Measurements from ENCODE around the gene CCDC91. TPM values are rescaled to one million over a fixed set of nuclear protein-coding genes. Genes with fewer than 3 reads are reported as not detected.

Gene CCDC91, protein sequence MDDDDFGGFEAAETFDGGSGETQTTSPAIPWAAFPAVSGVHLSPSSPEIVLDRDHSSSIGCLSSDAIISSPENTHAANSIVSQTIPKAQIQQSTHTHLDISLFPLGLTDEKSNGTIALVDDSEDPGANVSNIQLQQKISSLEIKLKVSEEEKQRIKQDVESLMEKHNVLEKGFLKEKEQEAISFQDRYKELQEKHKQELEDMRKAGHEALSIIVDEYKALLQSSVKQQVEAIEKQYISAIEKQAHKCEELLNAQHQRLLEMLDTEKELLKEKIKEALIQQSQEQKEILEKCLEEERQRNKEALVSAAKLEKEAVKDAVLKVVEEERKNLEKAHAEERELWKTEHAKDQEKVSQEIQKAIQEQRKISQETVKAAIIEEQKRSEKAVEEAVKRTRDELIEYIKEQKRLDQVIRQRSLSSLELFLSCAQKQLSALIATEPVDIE
- total RNA-seq: 10 to 100 TPM; 27.2 to 41.3 TPM
- polyA plus RNA-seq: 10 to 100 TPM; 13.4 to 19.3 TPM
- long read RNA-seq, donor 1, partial matches to known transcripts: 0 of 2 reads
- long read RNA-seq, donor 1, other reads (novel, unspliced or antisense): 0 of 2 reads
- long read RNA-seq, donor 2, partial matches to known transcripts: 0 of 3 reads
- long read RNA-seq, donor 2, other reads (novel, unspliced or antisense): 0 of 3 reads
- long read RNA-seq, donor 3, partial matches to known transcripts: 0 of 5 reads
- long read RNA-seq, donor 3, other reads (novel, unspliced or antisense): 0 of 5 reads
- long read RNA-seq, donor 4, partial matches to known transcripts: 0 of 3 reads
- long read RNA-seq, donor 4, other reads (novel, unspliced or antisense): 0 of 3 reads
- long read RNA-seq, donor 5, partial matches to known transcripts: 0 of 9 reads
- long read RNA-seq, donor 5, other reads (novel, unspliced or antisense): 0 of 9 reads

DNA sequence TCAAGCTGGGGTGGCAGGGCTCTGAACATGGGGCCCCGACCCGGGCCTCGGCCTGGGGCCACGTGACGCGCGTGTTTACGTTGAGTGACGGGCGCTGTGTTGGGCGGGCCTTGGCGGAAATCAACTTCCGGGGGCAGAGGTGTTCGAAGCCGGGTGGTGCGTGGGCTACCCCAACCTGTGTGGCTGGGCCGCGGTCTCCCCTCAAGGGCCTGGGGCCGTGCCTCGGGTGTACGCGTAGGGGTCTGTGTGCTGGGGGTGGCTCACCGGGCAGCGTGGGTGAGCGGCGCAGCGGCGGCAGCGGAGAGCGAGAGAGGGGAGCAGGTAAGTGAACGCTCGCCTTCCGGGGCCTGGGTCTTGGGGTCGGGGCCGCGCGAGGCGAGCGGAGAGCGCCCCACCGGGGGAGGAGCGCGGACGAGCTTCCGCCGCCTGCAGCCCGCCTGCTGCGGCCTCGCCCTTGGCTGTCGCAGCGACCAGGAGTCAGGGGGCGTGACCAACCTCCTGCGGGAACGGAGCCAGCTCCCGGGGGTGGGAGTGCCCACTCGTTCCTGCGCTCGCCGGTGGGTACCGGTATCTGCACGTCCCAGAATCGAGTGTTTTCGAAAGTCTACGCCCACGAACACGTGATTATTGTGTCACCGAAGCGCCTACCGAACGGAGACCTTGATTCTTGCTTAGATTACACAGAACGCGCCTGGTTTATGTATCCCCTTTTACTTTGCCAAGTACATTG is at the start of gene CCDC91:
TSS of gene CCDC91 (plus strand) at position 136 of the 730 bp plus-strand sequence. CDS start 66,760 bp downstream, outside the sequence.
- peak within 1 kb of the TSS; percentile 97 to 98 for H3K27ac ChIP-seq (ENCODE audit: low read depth in 1 of 2, low read length in 1 of 2)
- H3K4me3 ChIP-seq: peak within 1 kb of the TSS; percentile 88
- TF ChIP-seq, protein P1, sequence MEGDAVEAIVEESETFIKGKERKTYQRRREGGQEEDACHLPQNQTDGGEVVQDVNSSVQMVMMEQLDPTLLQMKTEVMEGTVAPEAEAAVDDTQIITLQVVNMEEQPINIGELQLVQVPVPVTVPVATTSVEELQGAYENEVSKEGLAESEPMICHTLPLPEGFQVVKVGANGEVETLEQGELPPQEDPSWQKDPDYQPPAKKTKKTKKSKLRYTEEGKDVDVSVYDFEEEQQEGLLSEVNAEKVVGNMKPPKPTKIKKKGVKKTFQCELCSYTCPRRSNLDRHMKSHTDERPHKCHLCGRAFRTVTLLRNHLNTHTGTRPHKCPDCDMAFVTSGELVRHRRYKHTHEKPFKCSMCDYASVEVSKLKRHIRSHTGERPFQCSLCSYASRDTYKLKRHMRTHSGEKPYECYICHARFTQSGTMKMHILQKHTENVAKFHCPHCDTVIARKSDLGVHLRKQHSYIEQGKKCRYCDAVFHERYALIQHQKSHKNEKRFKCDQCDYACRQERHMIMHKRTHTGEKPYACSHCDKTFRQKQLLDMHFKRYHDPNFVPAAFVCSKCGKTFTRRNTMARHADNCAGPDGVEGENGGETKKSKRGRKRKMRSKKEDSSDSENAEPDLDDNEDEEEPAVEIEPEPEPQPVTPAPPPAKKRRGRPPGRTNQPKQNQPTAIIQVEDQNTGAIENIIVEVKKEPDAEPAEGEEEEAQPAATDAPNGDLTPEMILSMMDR (IDR thresholded peaks at IDR 0.05; ENCODE audit: control extremely low read depth, extremely low read depth): no peak
- peak within 1 kb of the TSS; percentile 74 to 98 for H3K9ac ChIP-seq (ENCODE audit: insufficient read depth in 1 of 2, low read length in 2 of 2)
- ATAC-seq (ENCODE audit: insufficient read depth, low FRiP score) (peak; percentile 91), DNase-seq (peak; percentile 92 to 94 (median 93))
- peaks cover 0 to 6% (median 4%) of the 10 kb centered on the region in 5 donors for H3K4me1 ChIP-seq (ENCODE audit: control insufficient read depth in 5 of 5, insufficient read depth in 5 of 5, low read length in 5 of 5)
- H3K9me3 ChIP-seq (ENCODE audit: control insufficient read depth in 4 of 4, insufficient read depth in 3 of 4, low read length in 3 of 4): peaks cover 0 to 3% (median 0%) of the 10 kb centered on the region in 4 donors
- H3K27me3 ChIP-seq (ENCODE audit: control insufficient read depth in 3 of 3, insufficient read depth in 3 of 3, low read length in 2 of 3): no peaks in the 10 kb centered on the region
- no peaks in the 10 kb centered on the region for H3K36me3 ChIP-seq (ENCODE audit: control insufficient read depth in 4 of 4, insufficient read depth in 4 of 4, low read length in 4 of 4)
- WGBS, 2 donors: 0 to 1% methylated on average over 70 to 72 of the region's 72 CpGs

DNA sequence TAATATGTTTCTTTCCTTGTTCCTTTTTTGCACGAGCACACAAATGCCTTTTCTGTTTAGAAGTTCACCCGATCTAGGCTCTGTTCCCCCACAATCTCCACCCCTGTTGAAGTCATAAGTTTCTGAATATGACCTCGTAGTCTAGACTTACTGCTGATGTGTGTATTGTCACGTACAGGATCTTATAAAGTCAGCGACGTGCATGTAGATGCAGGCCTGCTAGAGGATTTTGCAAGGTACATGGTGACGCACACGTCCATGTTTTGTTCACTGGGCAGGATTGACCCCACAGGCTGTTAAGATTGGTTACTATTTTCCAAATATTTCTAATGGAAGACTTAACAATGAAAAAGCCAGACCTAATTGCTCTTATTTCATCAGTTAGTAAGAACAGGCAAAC is 46.2 kb upstream of the CCDC91 start:
- no peaks in the 10 kb centered on the region for H3K36me3 ChIP-seq (ENCODE audit: control insufficient read depth in 4 of 4, insufficient read depth in 4 of 4, low read length in 4 of 4)
- no peaks in the 10 kb centered on the region for H3K27me3 ChIP-seq (ENCODE audit: control insufficient read depth in 3 of 3, insufficient read depth in 3 of 3, low read length in 2 of 3)
- H3K27ac ChIP-seq (ENCODE audit: low read depth in 1 of 2, low read length in 1 of 2): no peak overlapping the region
- TF ChIP-seq, protein P1 (IDR thresholded peaks at IDR 0.05; ENCODE audit: control extremely low read depth, extremely low read depth): no peak
- H3K4me3 ChIP-seq: no peak overlapping the region
- 89 to 90% methylated on average over 8 of the region's 8 CpGs for WGBS, 2 donors
- ATAC-seq (ENCODE audit: insufficient read depth, low FRiP score) (no peak), DNase-seq (no peak)
- no peaks in the 10 kb centered on the region for H3K4me1 ChIP-seq (ENCODE audit: control insufficient read depth in 5 of 5, insufficient read depth in 5 of 5, low read length in 5 of 5)
- H3K9ac ChIP-seq (ENCODE audit: insufficient read depth in 1 of 2, low read length in 2 of 2): no peak overlapping the region
- H3K9me3 ChIP-seq (ENCODE audit: control insufficient read depth in 4 of 4, insufficient read depth in 3 of 4, low read length in 3 of 4): no peaks in the 10 kb centered on the region

DNA sequence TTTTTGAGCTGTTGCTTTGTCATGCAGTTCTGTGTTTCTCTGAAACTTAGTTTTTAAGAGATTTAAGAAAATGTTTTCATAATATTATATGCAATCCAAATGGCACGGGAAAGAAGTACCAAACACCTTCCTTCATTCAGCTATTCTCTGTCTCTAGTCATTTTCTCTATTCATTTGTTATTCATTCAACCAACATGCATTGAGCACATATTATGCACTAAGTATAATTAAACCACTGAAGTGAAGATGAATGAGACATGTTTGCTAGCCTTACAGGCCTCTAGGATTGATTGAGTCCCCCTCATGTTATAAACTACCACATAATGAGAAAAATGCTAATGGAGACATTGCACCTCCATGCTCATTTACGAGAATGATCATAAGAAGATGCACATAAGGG is 45.7 kb upstream of the CCDC91 start:
- Histone ChIP-seq H3K9ac (ENCODE audit: insufficient read depth in 1 of 2, low read length in 2 of 2) (no peak overlapping the region), H3K4me3 (no peak overlapping the region), H3K9me3 (ENCODE audit: control insufficient read depth in 4 of 4, insufficient read depth in 3 of 4, low read length in 3 of 4) (no peaks in the 10 kb centered on the region), H3K36me3 (ENCODE audit: control insufficient read depth in 4 of 4, insufficient read depth in 4 of 4, low read length in 4 of 4) (no peaks in the 10 kb centered on the region), H3K27me3 (ENCODE audit: control insufficient read depth in 3 of 3, insufficient read depth in 3 of 3, low read length in 2 of 3) (no peaks in the 10 kb centered on the region), H3K4me1 (ENCODE audit: control insufficient read depth in 5 of 5, insufficient read depth in 5 of 5, low read length in 5 of 5) (no peaks in the 10 kb centered on the region), H3K27ac (ENCODE audit: low read depth in 1 of 2, low read length in 1 of 2) (no peak overlapping the region)
- 94% methylated on average over 2 of the region's 2 CpGs for WGBS, 2 donors
- TF ChIP-seq, protein P1 (IDR thresholded peaks at IDR 0.05; ENCODE audit: control extremely low read depth, extremely low read depth): no peak
- no peak for ATAC-seq (ENCODE audit: insufficient read depth, low FRiP score)
- no peak for DNase-seq
